OCI-LY3 (cell line): Measurements from ENCODE around the gene R3HDM1.

Experiments used
- CTCF ChIP-seq: fragments of 200-600, 300-600 bp; sonication (generic); IDR thresholded peaks from 2 replicates; pipeline ENCODE4 v1.5.1; 2014; ENCODE audit warnings: antibody characterized with exemption, low read length, low read depth
- EZH2phosphoT487 ChIP-seq: fragments of 200-600 bp; shearing (Covaris generic); IDR thresholded peaks from 2 replicates; pipeline ENCODE4 v1.6.1; 2018; ENCODE audit warnings: antibody characterized with exemption, mixed run types, low read depth

GRCh38 chr2:135762530-135762929 lies 231.2 kb downstream of the R3HDM1 start:
- TF ChIP-seq CTCF (no peak), EZH2phosphoT487 (no peak)
